Transverse colon (tissue), 3 donors: ENCODE measurements around the gene DNAH1.

Source experiments
- POLR2A ChIP-seq: fragments of 450-650 bp; IDR thresholded peaks from one replicate; pipeline ENCODE4 v1.6.1; 2016; ENCODE audit warnings: antibody characterized with exemption, mild to moderate bottlenecking, moderate library complexity
- TF ChIP-seq, protein P1 (sequence below), 5 experiments: fragments of 200-600 bp in 3 of 5; fragments of 450-650 bp in 2 of 5; sonication (generic) in 3 of 5; IDR thresholded peaks; 1 replicate in 2 of 5; 2 replicates in 3 of 5; pipeline ENCODE4 v1.5.1; 2016 to 2017; ENCODE audit warnings: antibody characterized with exemption in 5 of 5, inconsistent platforms in 3 of 5, mild to moderate bottlenecking in 2 of 5, moderate library complexity in 1 of 5

DNA sequence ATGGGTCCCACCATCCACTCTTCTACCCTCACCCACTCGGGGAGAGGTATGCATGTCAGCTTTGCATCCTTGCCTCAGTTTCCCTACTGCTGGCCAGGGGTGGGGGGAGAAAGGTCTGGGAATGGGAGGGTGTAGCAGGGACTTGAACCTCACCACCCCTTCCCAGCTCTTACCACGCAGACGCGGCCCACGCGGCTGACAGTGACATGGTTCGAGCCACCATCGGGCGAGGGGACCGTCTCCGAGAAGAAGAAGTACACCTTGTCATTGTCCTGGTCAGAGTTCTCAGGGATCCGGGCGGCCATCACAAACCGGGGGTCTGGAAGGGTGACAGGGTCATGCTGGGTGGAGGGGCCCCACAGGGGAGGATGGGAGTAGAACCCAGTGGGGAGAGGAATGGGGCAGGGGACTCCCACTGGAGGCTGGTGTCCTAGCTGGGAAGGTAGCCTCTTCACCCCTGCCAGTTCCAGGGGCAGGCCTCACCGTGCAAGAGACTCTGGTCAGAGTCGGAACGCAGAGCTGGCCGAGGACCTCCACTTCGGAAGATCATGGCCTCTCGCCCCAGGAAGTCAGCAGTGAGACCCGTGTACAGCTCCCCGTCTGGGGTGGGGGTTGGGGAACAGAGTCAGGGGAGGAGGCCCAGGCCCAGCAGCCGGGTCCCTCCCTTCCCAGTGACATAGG, 125.1 kb downstream of the DNAH1 start:
- no peak for TF ChIP-seq POLR2A
- TF ChIP-seq, protein P1, sequence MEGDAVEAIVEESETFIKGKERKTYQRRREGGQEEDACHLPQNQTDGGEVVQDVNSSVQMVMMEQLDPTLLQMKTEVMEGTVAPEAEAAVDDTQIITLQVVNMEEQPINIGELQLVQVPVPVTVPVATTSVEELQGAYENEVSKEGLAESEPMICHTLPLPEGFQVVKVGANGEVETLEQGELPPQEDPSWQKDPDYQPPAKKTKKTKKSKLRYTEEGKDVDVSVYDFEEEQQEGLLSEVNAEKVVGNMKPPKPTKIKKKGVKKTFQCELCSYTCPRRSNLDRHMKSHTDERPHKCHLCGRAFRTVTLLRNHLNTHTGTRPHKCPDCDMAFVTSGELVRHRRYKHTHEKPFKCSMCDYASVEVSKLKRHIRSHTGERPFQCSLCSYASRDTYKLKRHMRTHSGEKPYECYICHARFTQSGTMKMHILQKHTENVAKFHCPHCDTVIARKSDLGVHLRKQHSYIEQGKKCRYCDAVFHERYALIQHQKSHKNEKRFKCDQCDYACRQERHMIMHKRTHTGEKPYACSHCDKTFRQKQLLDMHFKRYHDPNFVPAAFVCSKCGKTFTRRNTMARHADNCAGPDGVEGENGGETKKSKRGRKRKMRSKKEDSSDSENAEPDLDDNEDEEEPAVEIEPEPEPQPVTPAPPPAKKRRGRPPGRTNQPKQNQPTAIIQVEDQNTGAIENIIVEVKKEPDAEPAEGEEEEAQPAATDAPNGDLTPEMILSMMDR (IDR thresholded peaks at IDR 0.05) = no peak
